ENCODE data around the gene SMLR1.

The SMLR1 gene

GRCh38 chr6:130852844-130853554 lies 25.8 kb downstream of the SMLR1 start:
- DNase-seq (ENCODE audit: low spot score) = no peak

DNA sequence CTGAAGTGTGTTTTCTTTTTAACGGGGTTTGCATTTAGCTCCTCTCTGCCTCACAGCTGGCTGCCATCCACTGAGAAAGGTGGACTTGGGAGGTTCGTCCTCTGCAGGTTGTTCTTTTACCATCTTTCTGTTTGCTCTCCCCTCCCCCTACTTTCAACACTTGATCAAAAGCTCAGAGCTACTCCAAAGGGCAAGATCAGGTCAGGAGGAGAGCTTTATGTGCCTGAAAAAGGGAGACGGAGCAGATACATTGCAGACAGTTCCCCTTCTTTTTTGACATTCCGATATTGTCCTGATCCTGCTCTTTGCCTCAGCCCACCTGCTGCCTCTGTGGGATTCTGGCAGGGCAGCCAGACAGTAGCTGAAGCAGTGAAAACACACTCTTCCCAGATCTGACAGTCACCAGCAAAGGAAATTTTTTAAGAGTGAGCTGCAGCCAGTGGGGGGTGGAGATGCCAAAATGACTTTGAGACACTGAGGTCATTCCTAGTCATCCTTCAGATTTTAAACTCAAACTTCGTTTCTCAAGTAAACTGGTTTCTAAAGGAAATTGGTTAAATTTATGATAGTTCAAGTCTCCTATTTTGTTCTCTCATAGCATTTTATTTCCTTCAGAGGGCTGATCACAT lies 26.5 kb downstream of the SMLR1 start:
- DNase-seq (ENCODE audit: low spot score) = no peak

GRCh38 chr6:130858054-130858453 lies 30.8 kb downstream of the SMLR1 start:
- DNase-seq (ENCODE audit: low spot score) = no peak

GRCh38 chr6:130858498-130859160 lies 31.4 kb downstream of the SMLR1 start:
- no peak for DNase-seq (ENCODE audit: low spot score)

DNA sequence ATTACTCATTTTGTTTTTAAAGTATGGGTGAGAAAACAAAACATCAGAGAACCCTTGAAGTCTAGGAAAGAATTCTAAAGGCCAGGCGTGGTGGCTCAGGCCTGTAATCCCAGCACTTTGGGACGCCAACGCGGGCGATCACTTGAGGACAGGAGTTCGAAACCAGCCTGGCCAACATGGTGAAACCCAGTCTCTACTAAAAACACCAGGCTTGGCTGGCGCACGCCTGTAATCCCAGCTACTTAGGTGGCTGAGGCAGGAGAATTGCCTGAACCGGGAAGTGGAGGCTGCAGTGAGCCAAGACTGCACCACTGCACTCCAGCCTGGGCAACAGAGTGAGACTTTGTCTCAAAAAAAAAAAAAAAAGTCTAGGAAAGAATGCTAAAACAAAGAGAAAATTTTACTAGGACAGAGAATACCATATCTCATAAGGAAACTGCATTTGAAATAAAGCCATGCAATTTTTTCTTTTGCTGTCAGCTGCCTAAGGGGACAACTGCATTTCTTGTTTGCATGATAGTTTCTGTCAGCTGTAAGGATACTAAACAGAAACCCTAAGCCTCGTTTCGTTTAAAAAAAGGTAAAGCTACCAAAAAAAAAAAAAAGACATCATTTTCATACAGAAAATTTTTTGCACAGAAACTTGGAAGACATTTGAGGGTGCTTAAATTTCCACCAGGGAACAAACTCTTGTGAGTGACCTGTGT lies 32.1 kb downstream of the SMLR1 start:
- no peak for DNase-seq (ENCODE audit: low spot score)

- DNase-seq (ENCODE audit: low spot score) = no peak
These were observed 35.2 kb downstream of the SMLR1 start for GRCh38 chr6:130862370-130862769.

- DNase-seq (ENCODE audit: low spot score) = no peak
These were observed 36.4 kb downstream of the SMLR1 start for GRCh38 chr6:130863415-130864230.

DNA sequence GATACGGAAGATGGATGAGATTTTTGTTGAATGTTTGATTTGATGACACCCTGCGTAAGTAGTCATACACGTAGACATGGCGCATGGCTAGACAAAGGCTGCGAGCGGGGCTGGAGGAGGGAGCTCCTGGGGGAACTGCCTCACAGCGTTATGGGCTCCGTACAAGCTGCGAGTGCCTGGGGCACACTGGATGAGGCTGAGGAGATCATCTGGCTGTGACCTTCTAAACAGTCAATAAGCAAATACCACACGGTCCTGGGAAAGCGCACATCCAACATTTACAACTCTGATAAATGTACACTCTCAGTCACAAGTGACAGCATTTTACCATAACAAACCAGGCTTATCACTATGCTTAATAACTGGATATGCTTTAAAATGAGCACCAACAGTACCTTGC lies 37.1 kb downstream of the SMLR1 start:
- DNase-seq (ENCODE audit: low spot score) = no peak

DNA sequence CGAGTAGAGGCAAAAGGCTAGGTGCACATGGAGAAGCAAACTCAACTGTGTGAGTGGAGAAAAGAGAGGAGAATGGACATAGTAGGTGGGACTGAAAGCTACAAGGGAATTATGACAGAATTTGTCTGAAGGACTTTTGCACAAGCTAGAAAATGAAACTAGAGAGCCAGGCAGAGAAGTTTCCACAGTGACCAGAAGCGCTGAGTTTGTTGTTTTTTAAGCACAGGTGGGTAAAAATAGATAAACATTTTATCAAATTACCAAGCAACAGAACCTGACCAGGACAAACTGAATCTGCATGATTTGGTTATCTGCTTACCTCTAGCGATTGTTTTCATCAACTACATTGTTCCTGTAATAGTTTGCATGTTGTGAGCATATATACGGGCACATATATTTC lies 38.6 kb downstream of the SMLR1 start:
- DNase-seq (ENCODE audit: low spot score) = no peak

DNA sequence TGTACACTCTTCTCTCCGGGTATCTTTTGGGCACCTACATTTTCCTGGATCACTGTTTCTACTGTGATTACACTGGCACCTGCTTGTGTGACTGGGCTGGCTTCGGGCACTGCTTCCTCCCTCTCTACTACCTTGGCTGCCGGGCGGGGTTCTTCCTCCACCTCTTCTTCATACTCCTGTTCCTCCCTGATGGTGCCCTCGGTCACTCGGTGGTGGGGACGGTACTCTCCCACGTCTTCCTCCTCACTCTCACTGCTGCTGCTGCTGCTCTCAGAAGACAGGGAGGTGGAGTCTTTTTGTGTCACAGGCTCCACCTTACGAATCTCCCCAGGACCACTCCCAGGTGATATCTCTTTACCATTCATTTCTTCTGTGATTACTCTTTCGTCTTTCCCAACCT lies 42.5 kb downstream of the SMLR1 start:
- DNase-seq (ENCODE audit: low spot score) = no peak

GRCh38 chr6:130870179-130870880 lies 43.1 kb downstream of the SMLR1 start:
- no peak for DNase-seq (ENCODE audit: low spot score)

DNA sequence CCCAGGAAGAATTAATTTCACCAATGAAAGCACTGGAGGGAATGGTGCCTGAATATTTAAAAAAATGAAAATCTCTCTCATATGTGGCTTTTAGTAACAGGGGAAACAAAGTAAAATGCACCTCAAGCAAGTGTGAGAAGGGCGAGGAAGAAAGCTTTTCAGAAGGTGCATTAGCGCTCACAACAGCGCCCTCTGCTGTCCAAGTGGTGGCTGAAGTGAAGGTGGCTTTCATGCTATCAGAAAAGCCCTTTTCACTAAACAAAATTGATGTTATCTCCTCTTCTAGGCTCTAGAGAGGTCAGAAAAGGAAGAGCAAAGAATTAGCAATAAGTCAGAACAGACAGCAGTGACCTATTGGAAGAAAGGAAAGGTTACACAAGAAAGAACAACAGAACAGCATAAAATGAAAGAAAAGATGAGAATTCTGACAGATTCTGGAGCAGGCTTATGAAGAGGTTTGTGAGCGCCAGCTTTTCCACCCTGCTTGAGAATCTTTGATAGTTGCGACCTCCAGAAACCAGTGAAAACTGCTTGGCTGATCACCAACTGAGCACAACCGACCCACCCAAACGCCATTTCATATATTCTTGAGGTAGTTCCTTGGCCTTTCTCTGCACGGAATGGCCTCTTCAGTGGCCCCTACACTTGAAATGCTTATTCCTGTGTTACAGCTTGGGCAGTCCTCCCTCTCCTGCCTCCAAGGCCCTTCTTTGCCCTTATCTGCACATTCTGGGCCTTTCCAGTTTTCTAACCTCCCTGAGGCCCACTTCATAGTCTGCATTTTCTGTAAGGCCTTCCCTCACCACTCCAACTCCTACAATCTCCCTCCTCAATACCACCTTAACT lies 45.3 kb downstream of the SMLR1 start:
- DNase-seq (ENCODE audit: low spot score) = peak; percentile 62

GRCh38 chr6:130873746-130874145 lies 46.5 kb downstream of the SMLR1 start:
- DNase-seq (ENCODE audit: low spot score) = no peak

DNA sequence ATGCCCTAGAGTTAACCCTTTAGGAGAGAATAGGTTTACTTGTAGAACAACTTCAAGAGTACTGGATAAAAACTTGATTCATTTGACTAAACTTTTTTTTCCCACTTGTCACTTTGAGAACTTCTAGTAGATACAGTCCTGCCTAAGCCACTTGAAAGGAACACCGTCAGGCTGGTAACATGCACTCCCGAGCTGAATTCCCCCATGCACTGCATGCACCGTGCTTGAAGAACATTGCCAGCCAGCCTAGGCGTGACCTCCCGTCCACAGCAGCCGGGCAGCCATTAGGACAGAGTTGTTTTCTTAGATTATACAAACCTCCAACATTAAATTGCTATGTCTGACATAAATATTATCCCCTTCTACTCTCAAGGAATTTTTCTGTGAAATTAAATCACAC lies 52.6 kb downstream of the SMLR1 start:
- DNase-seq (ENCODE audit: low spot score) = no peak

GRCh38 chr6:130882370-130882769 lies 55.2 kb downstream of the SMLR1 start:
- no peak for DNase-seq (ENCODE audit: low spot score)

- peak; percentile 88 for DNase-seq (ENCODE audit: low spot score)
These were observed 58.4 kb downstream of the SMLR1 start for GRCh38 chr6:130885392-130886192.

Measured in cerebellar cortex (tissue), 1 donor.